ENCODE results near the gene BCAS1.
A peak's percentile ranks its signal among the peaks of the same experiment; 100 is the strongest.

Gene BCAS1

GRCh38 chr20:53901064-53901463 lies 169.3 kb downstream of the BCAS1 start:
- TF ChIP-seq GATA1 (IDR thresholded peaks at IDR 0.05; ENCODE audit: low read depth, low read length), result no peak
- no peak for TF ChIP-seq POLR2A (IDR thresholded peaks at IDR 0.05; ENCODE audit: low read length)
- DNase-seq, result no peak

- TF ChIP-seq POLR2A (IDR thresholded peaks at IDR 0.05; ENCODE audit: low read length) (no peak), GATA1 (IDR thresholded peaks at IDR 0.05; ENCODE audit: low read depth, low read length) (no peak)
- DNase-seq, result no peak
Measured at GRCh38 chr20:53900380-53900999, 169.9 kb downstream of the BCAS1 start.

DNA sequence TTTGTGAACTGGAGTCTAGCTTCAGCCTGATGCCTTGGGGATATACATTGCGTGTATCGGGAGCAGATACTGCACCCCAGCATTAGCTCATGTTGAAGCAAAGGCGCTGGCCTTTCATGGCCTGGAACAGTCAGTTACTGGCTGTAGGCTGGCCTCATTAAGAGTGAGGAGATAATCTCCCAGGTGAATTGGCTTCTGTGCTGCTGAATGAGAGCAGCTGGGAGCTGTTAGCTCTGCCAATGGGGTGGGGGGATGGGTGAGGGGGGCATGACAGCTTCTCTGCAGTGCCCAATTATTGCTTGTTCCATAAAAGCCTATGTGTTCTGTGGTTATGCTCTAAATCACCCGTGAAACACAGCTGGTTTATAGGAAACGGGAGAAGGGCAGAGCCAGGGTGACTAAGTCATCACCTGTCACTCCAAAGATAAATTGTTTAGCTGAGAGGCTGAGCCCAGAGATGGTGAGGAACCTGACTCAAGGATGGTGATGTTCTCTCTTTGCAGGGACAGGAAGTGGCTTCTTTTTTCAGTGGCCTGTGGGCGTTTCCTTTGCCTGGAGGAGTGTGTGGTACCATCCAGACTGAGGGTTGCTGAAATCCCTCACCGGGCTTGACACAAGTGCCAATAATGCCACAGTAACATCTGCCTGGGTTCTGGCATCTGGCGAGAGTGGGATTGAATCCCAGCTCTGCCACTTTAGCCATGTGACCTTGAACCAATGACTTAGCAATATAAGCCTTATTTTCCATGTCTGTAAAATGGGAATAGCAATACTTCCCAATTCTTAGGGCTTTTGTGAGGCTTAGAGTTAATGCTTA lies 170.8 kb downstream of the BCAS1 start:
- TF ChIP-seq POLR2A (IDR thresholded peaks at IDR 0.05; ENCODE audit: low read length) (no peak), GATA1 (IDR thresholded peaks at IDR 0.05; ENCODE audit: low read depth, low read length) (no peak)
- no peak for DNase-seq

DNA sequence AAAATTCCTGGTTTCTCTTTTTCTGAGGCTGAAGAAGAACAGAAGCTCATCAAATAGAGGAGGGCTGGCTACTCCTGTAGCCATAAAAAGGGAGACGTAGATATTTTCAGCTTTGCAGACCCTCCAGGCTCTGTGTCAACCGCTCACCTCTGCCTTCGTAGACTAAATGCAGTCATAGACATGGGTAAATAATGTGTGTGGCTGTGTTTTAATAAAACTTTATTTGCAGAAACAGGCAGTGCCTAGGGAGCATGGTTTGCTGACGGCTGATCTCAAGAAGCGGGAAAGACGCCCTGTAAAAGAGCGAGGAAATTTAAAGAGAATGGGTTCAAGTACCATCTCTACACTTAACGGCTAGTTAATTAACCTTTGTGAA lies 171.8 kb downstream of the BCAS1 start:
- TF ChIP-seq POLR2A (IDR thresholded peaks at IDR 0.05; ENCODE audit: low read length) (no peak), GATA1 (IDR thresholded peaks at IDR 0.05; ENCODE audit: low read depth, low read length) (no peak)
- no peak for DNase-seq

DNA sequence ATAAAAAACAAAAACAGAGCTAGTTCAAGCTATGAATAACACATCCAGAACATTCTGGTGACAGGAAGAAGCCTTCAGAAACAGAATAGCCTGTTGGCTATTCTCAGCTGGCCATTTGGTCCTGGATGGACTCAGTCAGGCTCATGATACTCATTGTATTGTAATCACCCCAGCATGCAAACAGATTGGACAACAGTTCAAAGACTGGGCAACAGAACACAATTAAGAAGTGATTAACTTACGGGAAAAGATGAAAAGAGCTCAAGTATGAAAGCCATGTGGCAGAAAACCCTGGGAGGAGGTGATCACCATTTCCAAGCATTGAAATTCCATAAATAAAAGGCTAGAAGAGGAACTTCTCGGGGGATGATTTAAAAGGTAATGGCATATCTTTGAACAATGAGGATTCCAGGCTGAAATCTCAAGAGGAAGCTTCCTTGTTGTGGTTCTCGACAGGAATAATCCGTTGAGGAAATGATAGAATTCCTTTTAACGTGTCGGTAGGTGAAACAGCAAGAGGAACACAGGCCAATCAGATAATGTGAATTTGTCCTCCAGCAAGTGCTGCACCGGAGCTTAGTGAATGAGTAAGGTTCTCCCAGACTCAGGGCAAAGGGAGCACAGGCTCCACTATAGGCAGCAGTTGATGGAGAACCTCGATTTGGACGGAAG lies 172.4 kb downstream of the BCAS1 start:
- DNase-seq, result no peak
- TF ChIP-seq POLR2A (IDR thresholded peaks at IDR 0.05; ENCODE audit: low read length), result no peak
- no peak for TF ChIP-seq GATA1 (IDR thresholded peaks at IDR 0.05; ENCODE audit: low read depth, low read length)

- no peak for TF ChIP-seq GATA1 (IDR thresholded peaks at IDR 0.05; ENCODE audit: low read depth, low read length)
- no peak for TF ChIP-seq POLR2A (IDR thresholded peaks at IDR 0.05; ENCODE audit: low read length)
Measured at GRCh38 chr20:53896647-53897046, 173.7 kb downstream of the BCAS1 start.

DNA sequence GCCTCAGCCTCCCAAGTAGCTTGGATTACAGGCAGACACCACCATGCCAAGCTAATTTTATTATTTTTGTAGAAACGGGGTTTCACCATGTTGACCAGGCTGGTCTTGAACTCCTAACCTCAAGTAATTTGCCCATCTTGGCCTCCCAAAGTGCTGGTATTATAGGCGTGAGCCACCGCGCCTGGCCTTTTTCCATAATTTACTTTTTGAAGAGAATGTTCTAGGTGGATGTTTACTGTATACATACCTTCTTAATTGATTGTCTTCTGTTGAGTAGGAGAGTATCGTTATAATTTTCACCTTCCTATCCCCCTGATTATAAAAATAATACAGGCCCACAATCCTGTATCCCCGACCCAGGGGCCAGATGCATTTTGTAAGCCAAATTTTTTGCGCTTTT lies 174.4 kb downstream of the BCAS1 start:
- no peak for TF ChIP-seq POLR2A (IDR thresholded peaks at IDR 0.05; ENCODE audit: low read length)
- TF ChIP-seq GATA1 (IDR thresholded peaks at IDR 0.05; ENCODE audit: low read depth, low read length), result no peak
- DNase-seq, result no peak

More at GRCh38 chr20:53896647-53897046, 173.7 kb downstream of the BCAS1 start:
- no peak for DNase-seq

GRCh38 chr20:53895385-53895755 lies 175.0 kb downstream of the BCAS1 start:
- TF ChIP-seq POLR2A (IDR thresholded peaks at IDR 0.05; ENCODE audit: low read length) (no peak), GATA1 (IDR thresholded peaks at IDR 0.05; ENCODE audit: low read depth, low read length) (no peak)

DNA sequence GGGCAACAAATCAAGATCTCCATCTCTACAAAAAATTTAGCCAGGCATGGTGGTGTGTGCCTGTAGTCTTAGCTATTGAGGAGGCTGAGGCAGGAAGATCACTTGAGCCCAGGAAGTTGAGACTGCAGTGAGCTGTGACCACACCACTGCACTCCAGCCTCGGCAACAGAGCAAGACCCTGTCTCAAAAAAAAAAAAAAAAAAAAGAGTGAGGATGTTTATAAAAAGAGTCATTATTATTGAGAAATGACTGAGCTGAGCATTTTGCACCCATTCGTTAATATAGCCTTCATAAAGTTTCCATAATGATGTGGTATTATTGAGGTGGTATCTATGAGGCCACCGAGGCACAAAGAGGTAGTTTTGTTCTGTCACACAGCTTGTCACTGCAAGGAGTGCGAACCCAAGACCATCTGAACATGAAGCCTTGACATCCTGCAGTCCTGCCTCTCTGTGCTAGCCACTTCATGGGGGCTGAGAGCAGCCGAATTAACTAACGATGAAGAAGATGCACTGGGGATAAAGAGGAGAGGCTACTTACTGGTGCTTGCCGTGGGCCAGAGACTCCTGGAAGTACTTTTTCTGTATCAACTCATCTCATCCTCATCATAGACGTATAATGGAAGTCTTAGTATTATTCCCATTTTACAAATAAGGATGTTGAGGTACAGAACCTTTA lies 175.5 kb downstream of the BCAS1 start:
- no peak for TF ChIP-seq POLR2A (IDR thresholded peaks at IDR 0.05; ENCODE audit: low read length)
- no peak for TF ChIP-seq GATA1 (IDR thresholded peaks at IDR 0.05; ENCODE audit: low read depth, low read length)
- no peak for DNase-seq

More at GRCh38 chr20:53895385-53895755, 175.0 kb downstream of the BCAS1 start:
- DNase-seq, result peak in 1 of 2 experiments; percentile 58

Data from erythroblast (primary cell).